IPS-20b (cell line): ENCODE data around the gene UNC5CL.

Source experiments
- H3K27ac ChIP-seq: one replicate; pipeline ENCODE4 v1.5.1; 2013; ENCODE audit warnings: low read length
- H3K27me3 ChIP-seq: 2 replicates; pipeline ENCODE4 v1.6.1; 2013; ENCODE audit warnings: mild to moderate bottlenecking, low read length, inconsistent platforms; ENCODE audit not compliant: insufficient read depth
- H3K36me3 ChIP-seq: 2 replicates; pipeline ENCODE4 v1.6.1; 2013; ENCODE audit warnings: low read depth, mild to moderate bottlenecking, inconsistent platforms, low read length, moderate library complexity; ENCODE audit not compliant: insufficient read depth
- H3K4me1 ChIP-seq: 2 replicates; pipeline ENCODE4 v1.6.1; 2013; ENCODE audit warnings: mild to moderate bottlenecking, control low read depth, inconsistent platforms, low read length, moderate library complexity; ENCODE audit not compliant: insufficient read depth
- H3K4me3 ChIP-seq: 2 replicates; pipeline ENCODE4 v1.5.1; 2013; ENCODE audit warnings: mild to moderate bottlenecking, low read length, inconsistent platforms
- H3K9ac ChIP-seq: 2 replicates; pipeline ENCODE4 v1.6.1; 2013; ENCODE audit warnings: low read depth, mild to moderate bottlenecking, inconsistent platforms, low read length, moderate library complexity
- H3K9me3 ChIP-seq: 2 replicates; pipeline ENCODE4 v1.6.1; 2013; ENCODE audit warnings: mild to moderate bottlenecking, low read depth, low read length, inconsistent platforms; ENCODE audit not compliant: insufficient read depth

The UNC5CL gene

GRCh38 chr6:41036601-41037000 lies 2.4 kb downstream of the UNC5CL start:
- Histone ChIP-seq H3K4me3 (no peak overlapping the region), H3K9ac (no peak overlapping the region), H3K9me3 (no peaks in the 10 kb centered on the region), H3K4me1 (peaks cover 6% of the 10 kb centered on the region), H3K27me3 (no peaks in the 10 kb centered on the region), H3K36me3 (no peaks in the 10 kb centered on the region), H3K27ac (no peak overlapping the region)

- Histone ChIP-seq H3K36me3 (no peaks in the 10 kb centered on the region), H3K4me3 (no peak overlapping the region), H3K9ac (no peak overlapping the region), H3K9me3 (no peaks in the 10 kb centered on the region), H3K27ac (no peak overlapping the region), H3K27me3 (no peaks in the 10 kb centered on the region), H3K4me1 (peaks cover 6% of the 10 kb centered on the region)
Measured at GRCh38 chr6:41036186-41036585, 2.8 kb downstream of the UNC5CL start.

GRCh38 chr6:41033776-41034175 lies 5.2 kb downstream of the UNC5CL start:
- no peak overlapping the region for H3K27ac ChIP-seq

GRCh38 chr6:41032830-41033229 lies 6.2 kb downstream of the UNC5CL start:
- Histone ChIP-seq H3K9ac (no peak overlapping the region), H3K4me1 (peaks cover 8% of the 10 kb centered on the region; the same call in 1 of the 2 replicates), H3K27me3 (peaks cover 6% of the 10 kb centered on the region; the same call in 1 of the 2 replicates), H3K36me3 (no peaks in the 10 kb centered on the region), H3K27ac (no peak overlapping the region), H3K9me3 (no peaks in the 10 kb centered on the region), H3K4me3 (no peak overlapping the region)

More at GRCh38 chr6:41033776-41034175, 5.2 kb downstream of the UNC5CL start:
- no peaks in the 10 kb centered on the region for H3K36me3 ChIP-seq
- no peak overlapping the region for H3K9ac ChIP-seq
- no peak overlapping the region for H3K4me3 ChIP-seq
- H3K9me3 ChIP-seq = no peaks in the 10 kb centered on the region
- peaks cover 6% of the 10 kb centered on the region; the same call in 1 of the 2 replicates for H3K27me3 ChIP-seq
- peaks cover 7% of the 10 kb centered on the region for H3K4me1 ChIP-seq

- peak overlapping the region; percentile 75; the same call in 1 of the 2 replicates for H3K9ac ChIP-seq
Measured at GRCh38 chr6:41028561-41029412, 10.2 kb downstream of the UNC5CL start.

GRCh38 chr6:41027799-41028560 lies 11.0 kb downstream of the UNC5CL start:
- H3K27me3 ChIP-seq = peaks cover 6% of the 10 kb centered on the region; the same call in 1 of the 2 replicates
- H3K36me3 ChIP-seq = no peaks in the 10 kb centered on the region
- no peaks in the 10 kb centered on the region for H3K9me3 ChIP-seq
- H3K9ac ChIP-seq = peak overlapping the region; percentile 75; the same call in 1 of the 2 replicates
- peaks cover 13% of the 10 kb centered on the region; the same call in 1 of the 2 replicates for H3K4me1 ChIP-seq
- H3K27ac ChIP-seq = no peak overlapping the region
- H3K4me3 ChIP-seq = peak overlapping the region; percentile 68

More at GRCh38 chr6:41028561-41029412, 10.2 kb downstream of the UNC5CL start:
- Histone ChIP-seq H3K4me1 (peaks cover 13% of the 10 kb centered on the region; the same call in 1 of the 2 replicates), H3K36me3 (no peaks in the 10 kb centered on the region), H3K9me3 (no peaks in the 10 kb centered on the region), H3K27ac (no peak overlapping the region), H3K4me3 (peak overlapping the region; percentile 68), H3K27me3 (peaks cover 6% of the 10 kb centered on the region; the same call in 1 of the 2 replicates)

- no peaks in the 10 kb centered on the region for H3K36me3 ChIP-seq
- H3K27ac ChIP-seq = no peak overlapping the region
- H3K4me1 ChIP-seq = peaks cover 13% of the 10 kb centered on the region; the same call in 1 of the 2 replicates
- peak overlapping the region; percentile 68; the same call in 1 of the 2 replicates for H3K9ac ChIP-seq
- H3K9me3 ChIP-seq = no peaks in the 10 kb centered on the region
- peak overlapping the region; percentile 68 for H3K4me3 ChIP-seq
- H3K27me3 ChIP-seq = peaks cover 6% of the 10 kb centered on the region; the same call in 1 of the 2 replicates
Measured at GRCh38 chr6:41027241-41027640, 11.8 kb downstream of the UNC5CL start.

- Histone ChIP-seq H3K27me3 (peaks cover 6% of the 10 kb centered on the region; the same call in 1 of the 2 replicates), H3K27ac (no peak overlapping the region), H3K4me3 (no peak overlapping the region), H3K9me3 (no peaks in the 10 kb centered on the region), H3K9ac (no peak overlapping the region), H3K4me1 (peaks cover 13% of the 10 kb centered on the region; the same call in 1 of the 2 replicates), H3K36me3 (no peaks in the 10 kb centered on the region)
Measured at GRCh38 chr6:41025966-41026530, 13.0 kb downstream of the UNC5CL start.

GRCh38 chr6:41023114-41023513 lies 15.9 kb downstream of the UNC5CL start:
- H3K4me3 ChIP-seq = no peak overlapping the region
- no peak overlapping the region for H3K9ac ChIP-seq
- no peaks in the 10 kb centered on the region for H3K27me3 ChIP-seq
- H3K27ac ChIP-seq = no peak overlapping the region
- H3K4me1 ChIP-seq = 0 out of 2 replicates have a peak, but pooled peaks cover 5% of the 10 kb centered on the region
- H3K9me3 ChIP-seq = no peaks in the 10 kb centered on the region
- no peaks in the 10 kb centered on the region for H3K36me3 ChIP-seq

- H3K27ac ChIP-seq = no peak overlapping the region
- no peaks in the 10 kb centered on the region for H3K27me3 ChIP-seq
- H3K4me3 ChIP-seq = no peak overlapping the region
- H3K9ac ChIP-seq = no peak overlapping the region
- 0 out of 2 replicates have a peak, but pooled peaks cover 5% of the 10 kb centered on the region for H3K4me1 ChIP-seq
- H3K36me3 ChIP-seq = no peaks in the 10 kb centered on the region
- H3K9me3 ChIP-seq = no peaks in the 10 kb centered on the region
Measured at GRCh38 chr6:41022294-41022693, 16.7 kb downstream of the UNC5CL start.

GRCh38 chr6:41021832-41022231 lies 17.2 kb downstream of the UNC5CL start:
- no peak overlapping the region for H3K27ac ChIP-seq

More at GRCh38 chr6:41021832-41022231, 17.2 kb downstream of the UNC5CL start:
- H3K9me3 ChIP-seq = no peaks in the 10 kb centered on the region
- no peak overlapping the region for H3K9ac ChIP-seq
- H3K4me3 ChIP-seq = no peak overlapping the region
- H3K4me1 ChIP-seq = 0 out of 2 replicates have a peak, but pooled peaks cover under 1% of the 10 kb centered on the region
- H3K27me3 ChIP-seq = no peaks in the 10 kb centered on the region
- no peaks in the 10 kb centered on the region for H3K36me3 ChIP-seq
